PC-3 (cell line): ENCODE results near the gene ARID1A. TPM values are rescaled to one million over a fixed set of nuclear protein-coding genes. Genes with fewer than 3 reads are reported as not detected.

ENCODE experiments used
- ATAC-seq: fragments of 200-7000 bp; cut with Tn5 transposase; 2 replicates; pipeline ENCODE4 v1.9.1; 2020; ENCODE audit warnings: mild to moderate bottlenecking, moderate library complexity
- BruUV-seq: library from RNA; stranded (reverse); fragments of 400-500 nt; replicated peaks from 2 replicates; lab custom pipeline; 2021; lab: Mats Ljungman, UMichigan
- CTCF ChIA-PET: fragments of 300-600 bp; sonication (Branson Sonifier 250); formaldehyde crosslinking; loops from one replicate; lab custom pipeline; 2022; ENCODE audit warnings: antibody characterized with exemption; lab: Charles Lee
- POLR2A ChIA-PET: fragments of 300-600 bp; sonication (Branson Sonifier 250); formaldehyde crosslinking; loops from one replicate; lab custom pipeline; 2022; ENCODE audit warnings: antibody characterized with exemption; ENCODE audit not compliant: unreplicated experiment; lab: Charles Lee
- DNase-seq: peaks from one replicate; pipeline ENCODE4 v3.0.0-alpha.2; 2015
- H2AFZ ChIP-seq: fragments of 300-600 bp; sonication (generic); 2 replicates; pipeline ENCODE4 v1.6.0; 2016; ENCODE audit warnings: antibody characterized with exemption, low read length
- H3F3A ChIP-seq: fragments of 300-600 bp; sonication (generic); one replicate; pipeline ENCODE4 v1.6.0; 2017; ENCODE audit warnings: antibody characterized with exemption, low read length, control low read depth, mild to moderate bottlenecking; ENCODE audit not compliant: unreplicated experiment
- H3K27ac ChIP-seq: fragments of 300-600 bp; sonication (generic); 2 replicates; pipeline ENCODE4 v1.5.1; 2016; ENCODE audit warnings: mild to moderate bottlenecking, low read length
- H3K27me3 ChIP-seq: fragments of 300-600 bp; sonication (generic); 2 replicates; pipeline ENCODE4 v1.6.1; 2016; ENCODE audit warnings: low read length, mixed read lengths
- H3K36me3 ChIP-seq: fragments of 300-600 bp; sonication (generic); 2 replicates; pipeline ENCODE4 v1.6.1; 2016; ENCODE audit warnings: low read depth, mixed run types, low read length, mixed read lengths
- H3K4me1 ChIP-seq: fragments of 300-600 bp; sonication (generic); 2 replicates; pipeline ENCODE4 v1.5.1; 2016; ENCODE audit warnings: low read length; ENCODE audit not compliant: insufficient read depth
- H3K4me2 ChIP-seq: fragments of 300-600 bp; sonication (generic); 2 replicates; pipeline ENCODE4 v1.6.0; 2016; ENCODE audit warnings: low read length
- H3K4me3 ChIP-seq: fragments of 300-600 bp; sonication (generic); 2 replicates; pipeline ENCODE4 v1.5.1; 2016; ENCODE audit warnings: mild to moderate bottlenecking, low read length, mixed read lengths
- H3K79me2 ChIP-seq: fragments of 300-600 bp; sonication (generic); 2 replicates; pipeline ENCODE4 v1.6.1; 2017; ENCODE audit warnings: low read length, mixed read lengths
- H3K9ac ChIP-seq: fragments of 300-600 bp; sonication (generic); 2 replicates; pipeline ENCODE4 v1.6.0; 2016; ENCODE audit warnings: mild to moderate bottlenecking, low read length
- H3K9me2 ChIP-seq: fragments of 300-600 bp; sonication (generic); replicated peaks from 2 replicates; pipeline ENCODE4 v1.6.1; 2016; ENCODE audit warnings: mixed run types, low read length, mixed read lengths
- H3K9me3 ChIP-seq: fragments of 300-600 bp; sonication (generic); 2 replicates; pipeline ENCODE4 v1.6.1; 2016; ENCODE audit warnings: low read length, mixed read lengths
- H4K20me1 ChIP-seq: fragments of 300-600 bp; sonication (generic); 2 replicates; pipeline ENCODE4 v1.6.1; 2016; ENCODE audit warnings: low read length, mixed read lengths
- EZH2 ChIP-seq: fragments of 300-600 bp; sonication (generic); IDR thresholded peaks from one replicate; pipeline ENCODE4 v1.6.1; 2017; ENCODE audit warnings: antibody characterized with exemption, mild to moderate bottlenecking, low read length; ENCODE audit not compliant: unreplicated experiment
- EZH2phosphoT487 ChIP-seq: fragments of 300-600 bp; sonication (generic); IDR thresholded peaks from 2 replicates; pipeline ENCODE4 v1.6.1; 2018; ENCODE audit warnings: mild to moderate bottlenecking, antibody characterized with exemption, low read length, borderline replicate concordance
- intact Hi-C: fragments of 100-400 bp; cut with micrococcal nuclease; formaldehyde crosslinking; loops from 2 replicates; pipeline ENCODE4 v1.9.0; 2023
- total RNA-seq: library from RNA; depleted of rRNA; stranded (reverse); fragments of >200 nt; gene quantifications from 2 replicates; pipeline ENCODE4 v1.2.3, GENCODE V29; 2014
- TF ChIP-seq, protein P1 (sequence below): fragments of 300-600 bp; sonication (generic); conservative IDR thresholded peaks from 2 replicates; pipeline ENCODE4 v1.5.1; 2017; ENCODE audit warnings: antibody characterized with exemption, low read depth, mild to moderate bottlenecking, low read length

Gene ARID1A
- total RNA-seq, 1 experiment from 2014 or later, result 43.8 TPM

DNA sequence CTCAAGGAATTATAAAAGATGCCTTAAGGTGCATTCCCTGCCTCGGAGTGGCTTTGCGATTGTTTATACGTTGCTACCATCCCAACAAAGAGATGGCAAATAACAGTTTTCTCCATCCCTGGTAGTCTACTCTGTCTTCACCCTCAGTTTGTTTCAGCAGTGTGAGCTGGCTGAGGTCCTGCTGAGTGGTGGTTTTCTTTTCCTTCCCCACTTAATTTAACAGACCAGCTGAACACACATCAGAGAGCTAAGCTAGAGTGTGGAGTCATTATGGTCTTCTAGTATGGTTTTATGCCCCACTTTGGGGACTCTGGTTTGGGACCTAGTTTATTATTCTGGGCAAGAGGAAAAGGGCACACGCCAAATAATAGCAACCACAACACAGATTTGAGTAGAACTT, 94.1 kb downstream of the ARID1A start:
- intact Hi-C loops, result loop anchor here (1.0 to 5.0 kb wide), 4 partner anchors 72 to 188 kb away; partner anchors contain the start of gene SFN
- Histone ChIP-seq H3K9me3 (no peaks in the 10 kb centered on the region), H3F3A (peaks cover 4% of the 10 kb centered on the region), H2AFZ (no peak overlapping the region), H3K9ac (no peak overlapping the region), H3K79me2 (peaks cover 8% of the 10 kb centered on the region; the same call in 1 of the 2 replicates), H3K27ac (no peak overlapping the region), H3K9me2 (no peaks in the 10 kb centered on the region), H4K20me1 (no peaks in the 10 kb centered on the region), H3K4me3 (no peak overlapping the region), H3K4me1 (peaks cover 36% of the 10 kb centered on the region), H3K4me2 (no peak overlapping the region), H3K27me3 (no peaks in the 10 kb centered on the region), H3K36me3 (no peaks in the 10 kb centered on the region)
- no peak for DNase-seq
- ChIA-PET POLR2A (interaction anchor here (0.6 kb wide), 1 partner anchor 205 kb away, joined by 3 read pairs; no protein-coding TSS in a partner anchor), CTCF (interaction anchor here (2.4 kb wide), 1 partner anchor 112 kb away, joined by 44 read pairs; no protein-coding TSS in a partner anchor)
- ATAC-seq, result no peak
- no TSS peak for BruUV-seq
- no peak for TF ChIP-seq EZH2
- TF ChIP-seq, protein P1, sequence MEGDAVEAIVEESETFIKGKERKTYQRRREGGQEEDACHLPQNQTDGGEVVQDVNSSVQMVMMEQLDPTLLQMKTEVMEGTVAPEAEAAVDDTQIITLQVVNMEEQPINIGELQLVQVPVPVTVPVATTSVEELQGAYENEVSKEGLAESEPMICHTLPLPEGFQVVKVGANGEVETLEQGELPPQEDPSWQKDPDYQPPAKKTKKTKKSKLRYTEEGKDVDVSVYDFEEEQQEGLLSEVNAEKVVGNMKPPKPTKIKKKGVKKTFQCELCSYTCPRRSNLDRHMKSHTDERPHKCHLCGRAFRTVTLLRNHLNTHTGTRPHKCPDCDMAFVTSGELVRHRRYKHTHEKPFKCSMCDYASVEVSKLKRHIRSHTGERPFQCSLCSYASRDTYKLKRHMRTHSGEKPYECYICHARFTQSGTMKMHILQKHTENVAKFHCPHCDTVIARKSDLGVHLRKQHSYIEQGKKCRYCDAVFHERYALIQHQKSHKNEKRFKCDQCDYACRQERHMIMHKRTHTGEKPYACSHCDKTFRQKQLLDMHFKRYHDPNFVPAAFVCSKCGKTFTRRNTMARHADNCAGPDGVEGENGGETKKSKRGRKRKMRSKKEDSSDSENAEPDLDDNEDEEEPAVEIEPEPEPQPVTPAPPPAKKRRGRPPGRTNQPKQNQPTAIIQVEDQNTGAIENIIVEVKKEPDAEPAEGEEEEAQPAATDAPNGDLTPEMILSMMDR, result no peak
- TF ChIP-seq EZH2phosphoT487, result no peak

DNA sequence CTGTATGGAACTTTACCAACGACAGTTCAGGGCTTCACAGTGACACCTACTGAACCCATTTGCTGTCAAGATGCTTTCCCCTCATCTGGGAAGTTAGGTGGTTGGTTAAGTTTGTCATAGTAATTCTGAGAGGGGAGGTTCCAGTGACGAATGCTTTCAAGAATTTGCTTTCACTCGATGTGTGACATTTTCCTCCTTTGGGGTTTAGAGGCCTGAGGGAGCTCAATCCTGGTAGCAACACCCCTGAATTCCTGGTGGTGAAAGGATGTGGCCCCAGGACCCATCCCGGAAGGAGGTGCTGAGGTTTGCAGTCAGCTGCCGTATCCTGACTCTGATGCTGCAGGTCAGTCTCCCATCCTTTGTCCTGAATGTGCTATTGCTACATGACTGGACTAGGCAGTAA, 94.7 kb downstream of the ARID1A start:
- no peak for DNase-seq
- no peak for ATAC-seq
- Histone ChIP-seq H3K79me2 (peaks cover 8% of the 10 kb centered on the region; the same call in 1 of the 2 replicates), H3K4me3 (no peak overlapping the region), H4K20me1 (no peaks in the 10 kb centered on the region), H3K27me3 (no peaks in the 10 kb centered on the region), H2AFZ (no peak overlapping the region), H3K9me3 (no peaks in the 10 kb centered on the region), H3K4me2 (no peak overlapping the region), H3K27ac (no peak overlapping the region), H3K9ac (no peak overlapping the region), H3F3A (peaks cover 4% of the 10 kb centered on the region), H3K36me3 (no peaks in the 10 kb centered on the region), H3K9me2 (no peaks in the 10 kb centered on the region), H3K4me1 (peaks cover 36% of the 10 kb centered on the region)
- CTCF ChIA-PET, result interaction anchor here (0.6 to 2.4 kb wide), 2 partner anchors 113 to 115 kb away, joined by 4 to 44 read pairs; no protein-coding TSS in a partner anchor
- POLR2A ChIA-PET, result interaction anchor here (0.5 to 0.6 kb wide), 2 partner anchors 152 to 206 kb away, joined by 3 read pairs; no protein-coding TSS in a partner anchor
- TF ChIP-seq, protein P1, result no peak
- TF ChIP-seq EZH2 (no peak), EZH2phosphoT487 (no peak)
- intact Hi-C loops, result no loop called here
- no TSS peak for BruUV-seq

DNA sequence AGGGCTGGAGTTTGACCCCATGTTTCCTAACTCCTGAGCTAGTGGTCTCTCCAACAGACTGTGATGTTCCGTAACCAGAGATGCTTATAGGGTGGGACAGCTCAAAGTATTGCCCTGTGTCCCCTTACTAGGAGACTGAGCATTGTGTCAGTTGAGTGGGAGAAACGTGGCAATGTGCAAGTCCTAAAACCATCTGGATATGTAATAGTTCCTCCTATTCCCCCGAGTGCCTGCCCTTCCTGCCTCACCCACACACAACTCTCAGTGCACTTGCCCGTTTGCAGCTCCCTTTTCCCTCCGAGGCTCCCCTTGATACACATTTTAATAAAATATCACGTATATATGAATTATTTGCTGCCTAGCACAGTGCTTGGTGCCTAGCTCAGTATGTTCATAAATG, 95.3 kb downstream of the ARID1A start:
- no peaks in the 10 kb centered on the region for H4K20me1 ChIP-seq
- no peak overlapping the region for H3K4me2 ChIP-seq
- TF ChIP-seq, protein P1, result no peak
- TF ChIP-seq EZH2, result no peak
- CTCF ChIA-PET, result no interaction called here
- ATAC-seq (no peak), DNase-seq (no peak)
- peaks cover 8% of the 10 kb centered on the region; the same call in 1 of the 2 replicates for H3K79me2 ChIP-seq
- peaks cover 30% of the 10 kb centered on the region for H3K4me1 ChIP-seq
- peaks cover 4% of the 10 kb centered on the region for H3F3A ChIP-seq
- H3K27ac ChIP-seq, result no peak overlapping the region
- POLR2A ChIA-PET, result no interaction called here
- H3K9me2 ChIP-seq, result no peaks in the 10 kb centered on the region
- no peak overlapping the region for H3K4me3 ChIP-seq
- H3K27me3 ChIP-seq, result no peaks in the 10 kb centered on the region
- H2AFZ ChIP-seq, result no peak overlapping the region
- H3K36me3 ChIP-seq, result no peaks in the 10 kb centered on the region
- BruUV-seq, result no TSS peak
- intact Hi-C loops, result no loop called here
- H3K9ac ChIP-seq, result no peak overlapping the region
- H3K9me3 ChIP-seq, result no peaks in the 10 kb centered on the region
